Skin of body (tissue), 2 donors: ENCODE data around the gene AFAP1L2. TPM values are rescaled to one million over a fixed set of nuclear protein-coding genes. Genes with fewer than 3 reads are reported as not detected.
A peak's percentile ranks its signal among the peaks of the same experiment; 100 is the strongest.
"Not testable (repeated sequence)": the region's sequence is repeated elsewhere in the genome, so short reads cannot be mapped to it uniquely, and the experiment has no call there.

ENCODE experiments used
- DNase-seq: peaks from one replicate; lab custom pipeline; 2025; lab: John Stamatoyannopoulos, UW
- total RNA-seq: library from RNA; depleted of rRNA; stranded (reverse); fragments of >200 nt; gene quantifications from one replicate; pipeline ENCODE4 v1.2.3, GENCODE V29; 2014

The AFAP1L2 gene
- total RNA-seq, 1 donor from 2014 or later: 24.9 TPM

DNA sequence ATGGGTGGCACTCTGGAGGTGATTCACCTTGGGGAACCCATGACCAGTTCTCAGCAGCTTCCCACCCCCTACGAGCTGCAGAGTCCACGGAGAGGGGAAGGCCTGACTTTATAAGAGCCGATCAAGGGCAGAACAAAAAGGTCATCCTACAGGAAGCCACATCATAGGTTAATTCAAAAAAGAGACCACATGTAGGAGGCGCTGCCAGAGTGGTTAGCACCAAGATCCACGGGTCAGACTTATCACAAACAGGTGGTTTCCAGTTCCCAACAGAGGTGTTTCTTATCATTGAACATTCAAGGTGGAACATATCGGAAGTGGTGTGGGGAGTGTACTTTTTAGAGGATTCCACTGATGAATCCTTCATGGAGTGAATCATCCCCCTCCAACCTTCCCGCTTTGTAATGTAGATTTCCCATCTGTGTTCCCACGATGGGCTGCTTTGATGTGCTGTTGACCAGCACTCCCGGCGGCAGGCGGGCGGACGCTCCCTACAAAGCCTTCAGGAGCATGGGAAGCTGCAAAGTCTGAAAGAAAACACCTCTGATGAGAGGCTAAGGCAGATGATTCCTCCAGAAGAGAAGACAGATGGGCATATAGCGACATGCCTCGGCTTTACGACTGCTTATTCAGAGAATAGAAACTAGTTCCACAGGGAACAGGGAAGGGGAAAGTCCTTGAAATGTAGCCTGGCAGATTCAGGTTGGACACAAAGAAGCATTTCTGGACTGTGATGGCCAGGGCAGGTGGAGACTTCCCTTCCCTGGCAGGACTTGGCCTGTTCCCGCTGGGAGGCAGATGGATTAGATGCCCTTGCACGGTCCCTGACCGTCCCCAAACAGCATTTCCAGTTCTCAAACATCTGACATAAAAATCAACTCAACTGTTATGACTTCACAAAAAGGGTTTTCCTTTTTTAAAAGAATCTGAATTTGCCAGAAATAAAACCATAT, 66.5 kb downstream of the AFAP1L2 start:
- no peak for DNase-seq

DNA sequence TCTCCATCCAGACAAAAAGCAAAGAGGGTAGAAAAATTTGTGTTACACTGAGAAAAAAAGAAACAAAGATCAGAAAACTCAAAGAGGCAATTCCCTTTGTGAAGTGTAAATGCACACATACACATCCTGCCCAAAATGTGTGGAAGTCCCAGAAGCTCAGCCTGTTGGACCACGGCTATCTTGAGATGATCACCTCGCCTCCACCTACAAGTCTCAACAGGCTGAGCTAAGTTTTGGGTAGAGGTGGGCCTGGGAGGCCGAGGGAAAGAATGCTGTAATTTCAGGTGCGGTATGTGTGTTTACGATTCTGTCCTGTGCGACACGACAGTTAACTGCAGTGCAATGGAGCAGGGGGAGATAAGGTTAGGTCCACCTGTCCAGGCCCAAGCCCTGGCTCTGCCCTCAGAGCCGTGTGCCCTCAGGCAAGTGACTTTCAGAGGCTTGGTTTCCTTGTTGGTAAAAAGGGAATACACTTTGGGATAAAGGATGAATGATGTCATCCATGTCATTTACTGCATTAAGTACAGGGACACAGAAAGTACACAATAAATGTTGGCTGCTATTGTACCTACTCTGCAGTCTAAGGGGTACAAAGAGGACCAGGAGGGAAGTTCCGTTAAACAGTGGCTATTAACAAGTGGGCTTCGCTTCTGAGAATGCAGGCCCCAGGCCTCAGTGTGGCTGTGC, 67.3 kb downstream of the AFAP1L2 start:
- no peak for DNase-seq

DNA sequence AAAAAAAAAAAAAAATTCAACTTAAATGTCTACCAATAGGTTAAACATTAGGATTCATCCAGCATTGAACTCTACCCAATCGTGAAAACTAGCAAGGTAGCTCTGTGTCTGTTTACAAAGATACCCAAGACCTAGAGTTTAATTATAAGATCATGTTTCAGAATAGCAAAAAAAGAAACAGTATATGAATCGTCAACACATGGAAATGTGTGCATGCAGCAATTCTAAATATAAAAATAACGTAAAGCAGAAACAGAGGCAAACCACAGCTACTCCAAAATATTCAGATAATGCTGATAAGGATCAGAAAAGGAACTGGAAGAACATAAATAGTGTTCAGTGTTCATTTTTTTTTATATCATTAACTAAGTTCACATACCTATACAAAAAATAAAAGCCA, 68.7 kb downstream of the AFAP1L2 start:
- DNase-seq: peak; percentile 25

DNA sequence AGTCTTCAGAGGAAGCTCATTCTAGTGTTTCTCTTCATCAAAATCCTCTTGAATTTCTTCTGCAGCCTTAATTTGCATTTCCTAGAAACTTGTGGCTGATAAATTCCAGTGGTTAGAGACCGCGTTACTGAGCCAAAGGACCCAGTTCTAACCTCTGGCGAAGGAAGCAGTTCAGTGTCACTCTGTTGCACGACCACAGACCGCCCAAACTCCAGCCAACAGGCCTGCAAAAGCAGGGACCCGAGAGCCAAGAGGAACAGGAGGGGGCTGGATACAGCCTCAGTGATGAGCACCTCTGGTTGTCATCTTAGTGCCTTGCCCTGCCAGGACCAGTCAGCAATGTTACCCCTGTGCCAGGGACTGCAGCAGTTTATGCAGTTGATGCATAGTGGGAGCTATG, 70.0 kb downstream of the AFAP1L2 start:
- DNase-seq: peak; percentile 31

DNA sequence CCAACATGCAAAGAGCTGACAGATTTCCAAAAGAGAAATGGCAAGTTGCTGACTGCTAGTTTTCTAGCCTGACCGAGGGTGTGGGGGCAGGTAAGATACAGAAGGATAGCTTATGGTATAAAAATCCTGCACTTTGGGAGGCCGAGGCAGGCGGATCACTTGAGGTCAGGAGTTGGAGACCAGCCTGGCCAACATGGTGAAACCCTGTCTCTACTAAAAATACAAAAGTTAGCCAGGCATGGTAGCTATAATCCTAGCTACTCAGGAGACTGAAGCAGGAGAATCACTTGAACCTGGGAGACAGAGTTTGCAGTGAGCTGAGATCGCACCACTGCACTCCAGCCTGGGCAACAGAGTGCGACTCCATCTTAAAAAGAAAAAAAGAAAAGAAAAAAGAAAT, 70.9 kb downstream of the AFAP1L2 start:
- DNase-seq: not testable (repeated sequence)

DNA sequence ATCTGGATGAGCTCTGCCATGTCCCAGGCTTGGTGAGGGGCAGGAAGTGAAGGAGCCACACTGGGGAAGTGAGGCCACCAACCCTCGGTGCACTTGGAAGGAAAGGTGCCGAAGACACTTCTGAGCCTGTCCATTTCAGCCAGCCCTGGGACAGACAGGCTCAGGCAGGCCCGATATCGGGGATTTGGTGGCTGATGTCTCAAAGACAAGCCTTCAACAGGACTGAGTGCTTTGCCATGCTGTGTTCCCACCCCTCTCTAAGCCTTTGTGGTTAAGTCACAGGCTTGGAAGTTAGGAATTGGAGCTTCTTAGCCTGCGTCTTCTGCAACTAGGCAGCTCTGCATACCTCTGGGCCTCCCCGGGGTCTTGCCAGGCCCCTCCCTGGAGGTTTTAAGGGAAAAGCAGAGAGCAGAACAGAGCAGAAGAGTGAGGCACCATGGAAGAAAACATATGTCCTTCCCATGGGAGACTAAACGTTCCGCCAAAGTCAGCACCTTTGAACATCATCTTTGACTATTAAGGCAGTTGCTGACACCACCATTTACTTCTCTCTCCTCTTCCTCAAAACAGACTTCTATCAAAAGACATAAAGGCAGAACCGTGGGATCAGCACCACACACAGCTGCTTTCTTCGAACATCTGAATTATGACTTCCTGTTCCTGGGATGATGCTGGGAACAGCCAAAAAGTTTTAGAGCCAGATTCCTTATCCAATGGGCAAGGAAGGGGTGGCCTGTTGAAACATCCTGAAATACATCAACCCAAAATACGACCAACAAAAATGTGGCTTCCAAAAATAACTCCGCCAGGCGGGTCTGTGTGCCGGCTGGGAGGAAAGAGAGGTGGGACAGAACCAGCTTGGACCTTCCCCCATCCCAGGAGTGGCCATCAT, 71.8 kb downstream of the AFAP1L2 start:
- DNase-seq: peak; percentile 64

DNA sequence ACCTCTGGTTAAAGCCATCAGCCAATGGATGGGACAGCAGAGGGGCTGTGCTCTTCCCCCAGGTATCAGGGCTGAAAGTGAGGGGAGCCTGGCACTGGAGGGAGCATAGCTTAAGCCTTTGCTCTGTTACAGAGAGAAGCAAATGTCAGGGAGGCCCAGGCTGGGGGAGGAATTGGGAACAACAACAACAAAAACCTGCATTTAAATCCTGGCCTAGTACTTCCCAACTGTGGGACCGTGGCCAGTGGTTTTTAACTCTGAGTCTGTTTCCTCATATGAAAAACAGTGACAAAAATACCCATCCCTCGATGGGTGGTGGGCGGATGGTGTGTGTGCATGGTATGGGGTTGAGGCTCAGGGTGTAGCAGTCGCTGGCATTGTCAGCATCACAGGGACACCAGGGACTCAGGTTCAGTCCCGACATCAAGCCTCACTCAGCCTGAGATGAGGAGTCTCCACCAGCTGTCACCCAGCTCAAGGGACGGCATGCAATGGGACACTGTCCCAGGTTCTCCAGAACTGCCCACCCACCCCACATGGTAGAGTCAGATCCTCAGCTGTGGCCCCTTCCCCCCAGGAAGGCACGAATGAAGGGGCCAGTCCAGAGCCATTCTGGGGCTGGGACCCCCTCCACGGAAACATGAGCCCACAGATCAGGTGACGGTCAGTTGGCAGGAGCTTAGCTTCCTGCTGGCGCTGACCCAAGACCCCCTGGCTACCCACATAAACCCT, 74.5 kb downstream of the AFAP1L2 start:
- no peak for DNase-seq

DNA sequence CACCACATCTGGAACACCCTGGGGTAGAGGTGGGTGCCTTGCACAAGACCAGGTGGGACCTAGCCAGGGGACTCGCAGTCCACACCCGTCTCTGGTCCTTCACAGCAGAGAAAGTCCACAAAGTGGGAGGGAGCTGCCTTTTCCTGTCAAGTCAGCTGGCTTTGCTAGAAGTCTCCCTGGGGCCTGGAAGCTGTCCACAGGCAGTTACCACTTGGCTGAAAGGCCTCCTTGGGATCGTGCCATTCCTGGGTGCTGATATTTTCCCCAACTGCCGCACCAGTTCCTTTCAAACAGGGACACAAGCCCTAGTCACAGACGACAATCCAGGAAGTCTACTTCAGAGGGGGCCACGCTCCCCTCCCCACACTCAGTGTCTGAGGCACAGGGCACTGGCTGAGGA, 75.4 kb downstream of the AFAP1L2 start:
- no peak for DNase-seq

DNA sequence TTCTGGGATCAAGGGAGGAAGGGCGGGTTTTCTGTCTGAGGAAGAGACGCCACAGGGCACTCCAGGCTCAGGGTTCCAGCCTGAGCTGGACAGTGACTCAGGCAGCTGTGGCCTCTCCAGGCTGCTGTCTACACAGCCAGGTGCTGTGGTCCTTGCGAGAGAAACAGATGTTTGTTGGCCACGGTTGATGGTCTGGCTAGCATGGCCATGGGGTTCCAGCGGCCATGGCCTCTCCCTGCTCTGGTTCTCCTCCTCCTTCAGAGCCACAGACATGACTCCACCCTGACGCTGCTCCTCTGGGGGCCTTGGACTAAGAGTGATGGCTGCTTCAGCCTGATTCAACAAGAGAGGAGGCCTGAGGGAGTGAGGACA, 75.9 kb downstream of the AFAP1L2 start:
- DNase-seq: no peak

DNA sequence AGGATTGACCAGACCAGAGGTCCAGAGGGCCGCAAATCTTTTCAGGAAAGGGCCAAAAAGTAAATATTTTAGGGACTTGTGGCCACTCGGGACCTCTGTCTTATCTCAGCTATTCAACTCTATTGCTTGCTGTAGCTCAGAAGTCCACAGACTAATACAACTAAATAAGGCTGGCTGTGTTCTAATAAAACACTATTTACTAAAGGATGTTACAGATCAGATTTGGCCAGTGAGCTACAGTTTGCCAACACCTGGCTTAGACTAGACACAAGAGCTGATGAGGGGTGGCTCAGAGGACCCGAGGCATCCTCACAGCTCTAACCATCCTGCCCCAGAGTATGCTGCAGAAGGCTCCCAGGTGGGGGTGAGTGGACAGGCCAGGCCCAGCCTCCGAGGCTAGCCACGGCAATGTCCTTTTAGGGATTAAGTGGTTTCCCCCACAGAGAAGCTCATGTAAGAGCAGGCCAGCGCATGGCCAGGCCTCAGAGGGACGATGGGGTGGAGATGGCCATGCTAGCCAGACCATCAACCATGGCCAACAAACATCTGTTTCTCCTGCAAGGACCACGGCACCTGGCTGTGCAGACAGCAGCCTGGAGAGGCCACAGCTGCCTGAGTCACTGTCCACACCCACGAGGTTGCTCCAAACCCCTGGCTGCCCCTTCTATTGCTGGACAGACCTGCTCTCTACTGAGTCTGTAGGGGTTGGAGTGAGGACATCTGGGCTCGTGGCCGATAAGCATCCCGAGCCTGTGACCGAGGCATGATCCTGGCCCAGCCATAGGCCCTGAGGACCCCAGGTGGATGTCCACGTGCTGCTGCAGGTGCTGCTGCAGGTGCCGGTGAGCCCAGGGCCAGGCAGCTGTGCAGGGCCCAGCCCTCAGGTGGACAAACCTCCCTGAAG, 76.5 kb downstream of the AFAP1L2 start:
- no peak for DNase-seq

DNA sequence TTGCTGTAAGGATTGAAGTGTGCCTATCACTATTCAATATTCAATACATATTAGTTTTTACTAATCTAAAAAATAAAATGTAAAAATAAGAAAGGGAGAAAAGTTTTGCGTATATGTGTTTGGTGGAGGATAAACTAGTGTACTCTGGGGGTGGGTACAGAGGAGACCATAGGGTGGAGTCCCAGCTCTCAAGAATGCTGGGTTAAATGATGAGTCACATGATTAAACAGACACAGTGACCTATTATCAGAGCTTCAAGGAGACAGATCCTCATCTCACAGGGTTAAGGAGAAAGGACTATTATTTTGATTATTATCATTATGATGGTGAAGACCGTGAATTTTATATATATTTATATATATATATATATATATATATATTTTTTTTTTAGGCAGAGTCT, 77.5 kb downstream of the AFAP1L2 start:
- no peak for DNase-seq

DNA sequence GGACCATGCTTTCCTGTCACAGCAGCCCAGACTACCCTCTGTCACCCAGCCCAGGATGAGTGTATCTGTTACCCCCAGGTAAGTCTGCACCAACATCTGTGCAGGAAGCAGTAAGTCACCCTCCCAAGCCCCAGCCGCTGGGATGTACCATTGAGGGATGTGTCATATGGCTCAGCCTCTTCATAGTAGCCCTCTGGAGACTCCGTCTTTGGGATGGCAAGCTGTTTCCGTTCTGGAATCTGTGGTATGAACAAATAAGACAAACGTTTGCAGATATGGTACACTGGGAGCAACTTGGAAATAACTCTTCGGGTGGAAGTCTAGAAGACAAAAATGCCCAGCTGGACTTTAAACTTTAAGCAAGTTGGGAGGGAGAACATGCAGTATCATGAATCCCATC, 81.3 kb downstream of the AFAP1L2 start:
- no peak for DNase-seq

DNA sequence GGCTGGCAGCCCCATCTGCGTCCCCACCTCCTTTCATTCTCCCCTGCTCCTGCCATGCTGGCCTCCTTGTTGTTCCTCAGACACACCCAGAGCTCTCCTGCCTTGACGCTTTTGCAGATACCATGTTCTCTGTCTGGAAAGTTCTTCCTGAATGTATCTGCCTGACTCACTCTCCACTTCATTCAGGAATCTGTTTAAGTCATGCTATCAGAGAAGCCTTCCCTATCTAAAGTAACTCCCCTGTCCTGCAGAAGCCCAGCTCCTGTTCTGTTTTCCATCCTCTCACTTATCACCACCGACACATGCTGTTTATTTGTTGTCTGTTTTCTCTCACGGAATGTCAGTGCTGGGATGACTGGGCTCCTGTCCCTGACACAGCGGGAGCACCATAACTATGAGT, 82.0 kb downstream of the AFAP1L2 start:
- DNase-seq: no peak

DNA sequence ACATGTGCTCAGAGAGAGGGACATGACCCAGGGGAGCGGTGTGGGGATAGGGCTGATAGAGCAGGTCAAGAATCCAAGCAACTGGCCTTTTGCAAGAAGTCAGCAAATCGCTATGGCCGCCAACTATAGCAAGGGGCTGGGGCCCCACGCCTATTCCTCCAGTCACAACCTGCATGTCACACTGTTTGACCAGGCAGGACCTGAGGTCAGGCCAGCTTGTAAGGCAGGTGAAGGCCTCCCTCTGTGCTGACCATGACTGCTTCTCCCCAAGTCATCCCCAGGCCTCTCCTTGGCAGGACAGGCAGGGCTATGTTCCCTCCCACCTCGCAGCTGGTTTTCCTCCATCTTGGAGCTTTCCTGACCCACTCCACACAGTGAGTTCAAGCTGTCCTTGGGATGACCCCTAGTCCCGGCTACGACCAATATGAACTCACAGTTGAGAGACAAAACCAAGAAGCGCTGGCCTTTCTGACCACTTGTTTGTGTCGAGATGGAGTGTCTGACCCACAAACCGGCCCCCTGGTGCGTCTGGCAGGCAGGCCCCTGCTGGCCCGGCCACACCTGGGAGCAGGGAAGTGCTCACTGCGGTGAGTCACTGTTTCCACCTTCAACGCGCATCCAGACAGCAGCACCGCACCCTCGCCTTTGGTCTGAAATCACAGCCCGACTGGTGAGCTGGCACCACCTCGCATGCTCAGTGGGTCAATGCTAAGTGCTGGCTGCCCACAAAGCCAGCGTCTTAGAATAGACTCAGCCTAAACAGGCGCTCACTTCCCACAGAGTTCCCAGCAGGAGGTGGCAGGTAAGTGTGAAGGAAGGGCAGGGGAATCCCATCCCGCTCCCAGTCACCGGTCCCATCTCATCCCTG, 83.8 kb downstream of the AFAP1L2 start:
- no peak for DNase-seq

DNA sequence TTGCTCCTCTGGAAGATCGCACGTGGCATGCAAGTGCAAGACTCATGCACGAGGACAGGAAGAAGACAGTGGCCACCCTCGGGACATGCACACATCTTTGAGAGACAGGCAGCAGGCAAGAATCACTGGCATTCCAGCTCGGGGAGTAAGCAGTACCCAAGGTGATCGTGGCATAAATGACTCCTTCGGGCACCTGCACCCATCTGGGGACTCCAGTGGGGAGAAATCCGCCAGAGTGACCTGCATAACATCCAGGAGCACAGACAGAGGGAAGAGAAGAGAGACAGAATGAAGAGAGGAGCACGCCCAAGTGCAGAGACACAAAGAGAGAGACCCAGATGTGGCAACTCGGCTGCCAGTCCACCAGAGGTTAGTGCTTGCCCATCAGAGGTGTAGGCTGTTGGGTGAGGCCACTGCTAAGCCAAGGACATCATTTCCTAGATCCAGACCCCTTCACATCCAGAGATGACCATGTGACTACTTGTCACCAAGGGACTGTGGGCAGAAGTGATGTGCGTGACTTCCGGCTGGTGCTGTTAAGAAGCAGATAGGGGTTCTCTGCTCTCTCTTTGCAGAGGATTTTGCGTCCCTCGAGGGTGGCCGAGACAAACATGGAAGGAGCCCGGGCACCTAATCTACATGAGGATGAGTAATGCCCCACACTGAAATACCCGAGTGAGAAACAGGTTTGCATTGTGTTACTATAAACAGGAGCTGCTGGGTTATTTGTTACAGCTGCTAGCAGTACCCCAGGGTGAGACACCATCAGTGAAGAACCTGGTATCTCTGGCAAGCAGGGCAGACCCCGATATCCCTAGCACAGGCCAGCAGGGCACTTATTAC, 84.7 kb downstream of the AFAP1L2 start:
- DNase-seq: no peak

DNA sequence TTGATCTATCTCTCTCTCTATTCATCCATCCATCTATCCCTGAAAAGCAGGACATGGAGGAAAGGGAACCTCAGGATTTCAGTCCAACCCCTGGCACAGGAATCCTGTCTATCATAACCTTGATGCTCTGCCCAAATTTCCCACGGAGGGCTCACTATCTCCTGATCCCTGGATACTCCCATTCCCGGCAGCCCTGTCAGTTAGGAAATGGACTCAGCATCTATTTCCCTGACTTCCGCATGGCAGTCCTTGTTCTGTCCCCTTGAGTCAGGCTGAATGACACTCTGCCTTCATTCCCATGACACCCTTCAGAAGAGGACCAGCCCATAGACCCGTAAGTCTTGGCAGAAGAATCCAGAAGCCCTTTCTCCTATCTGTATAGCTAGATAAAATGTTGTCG, 87.6 kb downstream of the AFAP1L2 start:
- DNase-seq: no peak

DNA sequence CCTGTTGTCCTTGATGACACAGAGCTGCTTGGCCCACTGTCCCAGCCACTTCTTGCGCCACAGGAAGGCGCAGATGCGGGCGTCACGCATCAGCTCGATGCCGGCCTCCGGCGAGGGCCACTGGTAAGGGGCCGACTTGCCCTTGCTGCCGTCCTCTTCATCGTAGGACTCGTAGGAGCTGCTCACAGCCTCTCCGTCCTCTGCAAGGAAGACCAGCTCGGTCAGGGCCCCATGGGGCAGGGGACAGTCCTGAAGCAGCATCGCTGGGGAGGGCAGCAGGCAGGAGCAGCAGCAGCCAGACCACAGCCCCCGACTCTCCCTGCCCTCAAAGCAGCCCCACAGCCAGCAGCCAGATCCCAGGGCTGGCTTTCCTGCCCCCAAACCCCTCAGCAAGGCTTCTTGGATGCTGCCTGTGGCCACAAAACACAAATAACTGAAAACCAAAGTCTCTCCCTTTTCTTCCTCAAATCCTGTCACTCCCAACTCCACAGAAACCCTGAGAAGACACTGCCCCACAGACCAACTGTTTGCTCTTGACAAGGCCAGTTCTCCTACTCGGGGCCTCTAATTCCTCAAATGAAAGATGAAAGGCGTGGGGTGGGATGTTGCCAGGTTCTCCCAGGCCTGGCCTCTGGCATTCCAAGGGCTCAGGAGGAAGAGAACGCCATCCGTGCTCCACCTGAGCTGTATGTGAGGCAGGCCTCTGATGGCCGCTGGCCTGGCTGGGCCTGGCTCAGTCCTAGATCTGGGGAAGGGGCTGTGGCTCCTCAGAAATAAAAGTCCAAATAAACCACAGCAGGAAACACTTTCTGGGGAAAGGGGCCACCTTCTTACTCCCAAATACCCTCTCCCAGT, 88.5 kb downstream of the AFAP1L2 start:
- no peak for DNase-seq
